ENCODE results near the gene LRRC28.

LRRC28 gene

DNA sequence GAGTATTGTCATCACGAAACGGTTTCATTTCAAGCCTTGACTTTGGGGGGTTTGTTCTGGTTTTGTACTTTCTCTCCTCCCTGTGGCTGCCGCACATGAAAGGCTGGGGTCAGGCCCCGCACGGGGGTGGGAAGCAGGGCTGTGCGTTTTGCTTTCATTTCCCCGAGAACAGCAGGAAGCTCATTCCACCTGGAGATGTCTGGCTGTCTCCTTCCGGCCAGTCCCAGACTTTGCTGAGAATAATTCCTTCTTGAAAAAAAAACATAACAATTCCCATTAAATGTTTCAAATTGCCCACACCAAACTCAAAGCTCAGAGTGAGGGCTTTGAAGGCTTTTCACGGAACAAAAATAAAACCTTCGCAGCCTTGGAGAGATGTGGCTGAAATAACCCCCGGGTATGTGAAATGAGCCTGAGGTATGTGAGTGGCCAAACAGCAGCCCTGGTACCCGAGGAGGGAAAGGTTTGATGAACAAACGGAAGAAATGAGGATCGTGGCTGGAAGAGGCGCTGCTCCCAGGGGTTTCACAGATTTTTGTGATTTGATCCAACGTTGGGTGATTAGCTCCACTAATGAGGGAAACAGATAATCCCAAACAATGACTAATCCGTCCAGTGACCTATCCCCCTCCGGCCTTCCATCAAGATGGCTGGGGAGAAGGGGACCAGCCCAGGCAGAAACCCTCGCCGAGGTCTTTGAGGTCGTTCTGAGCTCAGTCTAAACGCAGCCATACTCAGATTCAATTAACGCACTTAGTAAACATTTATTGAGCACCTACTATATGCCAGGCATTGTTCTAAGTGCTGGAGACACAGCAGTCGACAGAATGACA lies 187.6 kb downstream of the LRRC28 start:
- DNase-seq = no peak

DNA sequence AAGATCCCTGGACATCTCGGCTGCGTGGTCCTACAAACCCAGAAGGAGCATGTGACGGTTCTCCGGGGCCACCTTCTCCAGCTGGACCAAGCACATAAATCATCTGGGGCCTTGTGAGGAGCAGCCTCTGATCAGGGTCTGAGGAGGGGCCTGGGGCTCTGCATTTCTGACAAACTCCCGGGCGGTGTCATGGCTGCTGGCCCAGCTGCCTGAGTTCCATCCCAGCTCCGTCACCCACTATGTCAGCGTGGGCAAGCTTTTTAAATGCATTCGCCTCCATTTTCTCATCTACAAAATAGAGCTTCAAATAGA lies 188.2 kb downstream of the LRRC28 start:
- no peak for DNase-seq

DNA sequence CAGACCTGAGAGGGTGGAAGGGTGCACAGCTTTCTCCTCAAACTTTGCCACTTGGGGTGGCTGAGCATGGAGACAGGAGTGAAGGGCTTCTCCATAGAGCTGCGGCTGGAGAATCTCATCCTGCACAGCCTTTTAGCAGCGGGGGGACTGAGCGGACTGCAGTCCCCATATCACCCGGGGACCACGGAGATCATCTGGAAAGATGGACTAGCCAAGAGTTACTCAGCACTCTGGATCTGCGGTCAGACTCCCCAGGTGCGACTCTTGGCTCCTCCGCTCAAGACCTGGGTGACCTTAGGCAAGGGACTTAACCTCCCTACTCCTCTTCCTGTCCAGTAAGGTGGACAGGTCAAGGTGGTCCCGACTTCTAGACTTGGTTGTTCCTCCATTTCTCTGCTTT lies 188.7 kb downstream of the LRRC28 start:
- no peak for DNase-seq

Data from SHP77 (cell line).